Measurements from ENCODE around the gene CADPS. TPM values are rescaled to one million over a fixed set of nuclear protein-coding genes. Genes with fewer than 3 reads are reported as not detected.

Gene CADPS
- total and polyA plus RNA-seq, 2 of the 4 experiments (the other 2 are of a cell fraction) = not detected

DNA sequence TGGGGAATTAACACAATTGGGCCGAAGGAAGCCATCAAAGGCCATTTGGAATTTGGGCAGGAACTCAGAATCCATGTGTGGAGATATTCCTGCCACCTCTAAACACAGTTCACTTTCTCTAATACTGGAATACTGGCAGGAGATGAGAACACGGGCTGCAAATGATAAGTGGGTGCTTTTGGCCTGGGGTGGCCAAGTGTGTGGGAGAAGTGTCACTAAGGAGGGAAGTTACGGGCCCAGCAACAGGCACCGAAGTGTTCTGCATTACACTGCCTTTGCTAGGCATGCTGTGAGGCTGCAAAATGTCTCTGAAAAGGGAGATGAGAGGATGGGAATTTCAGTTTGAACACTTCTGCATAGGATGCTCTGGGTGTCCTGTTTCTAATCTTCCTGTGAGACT is 412.4 kb downstream of the CADPS start:
- dilution Hi-C loops (cut with HindIII; ENCODE audit: low sequenced_read_pairs, unreplicated experiment) (no loop called here), intact Hi-C loops (cut with micrococcal nuclease) (no loop called here), in situ Hi-C loops (cut with MboI; ENCODE audit: low sequenced_read_pairs) (no loop called here)
- ATAC-seq (ENCODE audit: low read depth) (no peak), DNase-seq (no peak)
- Histone ChIP-seq H4K8ac (ENCODE audit: low read depth in 2 of 2, low read length in 2 of 2) (no peak overlapping the region), H3K27me3 (ENCODE audit: control insufficient read depth, insufficient read depth, low read length) (peaks cover 7% of the 10 kb centered on the region; the same call in 1 of the 2 replicates), H3K14ac (replicated peaks; ENCODE audit: low read depth, low read length) (no peak overlapping the region), H3K9ac (ENCODE audit: low read depth, low read length) (no peak overlapping the region), H4K91ac (ENCODE audit: insufficient read depth, low read depth, low read length) (no peak overlapping the region), H3K23ac (ENCODE audit: low read depth, low read length) (no peak overlapping the region), H2AK9ac (replicated peaks; ENCODE audit: low read depth, low read length, poor library complexity) (no peak overlapping the region), H2AFZ (replicated peaks; ENCODE audit: low read length, poor library complexity) (no peak overlapping the region), H3K27ac (ENCODE audit: insufficient read depth, low read length) (no peak overlapping the region), H3K4ac (ENCODE audit: low read depth, low read length) (no peak overlapping the region), H4K5ac (ENCODE audit: low read depth, low read length) (no peak overlapping the region), H3K79me1 (ENCODE audit: low read depth in 1 of 2, low read length in 2 of 2) (no peaks in the 10 kb centered on the region), H4K20me1 (ENCODE audit: insufficient read depth, low read length) (no peaks in the 10 kb centered on the region), H3K4me2 (ENCODE audit: low read depth, low read length) (no peak overlapping the region), H3K9me3 (ENCODE audit: control insufficient read depth, insufficient read depth, low read length) (no peaks in the 10 kb centered on the region), H2BK15ac (ENCODE audit: low read depth, low read length) (no peak overlapping the region), H2BK20ac (ENCODE audit: low read depth, low read length) (no peak overlapping the region), H3K4me3 (ENCODE audit: insufficient read depth, low read depth, low read length) (no peak overlapping the region), H3K56ac (ENCODE audit: extremely low read depth, insufficient read depth, low read length) (no peak overlapping the region), H3K9me1 (ENCODE audit: insufficient read depth, low read length) (no peaks in the 10 kb centered on the region), H3K4me1 (ENCODE audit: control insufficient read depth, insufficient read depth, low read length) (no peaks in the 10 kb centered on the region), H3K18ac (ENCODE audit: low read depth, low read length) (no peak overlapping the region), H3K36me3 (ENCODE audit: control insufficient read depth, insufficient read depth, low read length) (no peaks in the 10 kb centered on the region), H2AK5ac (ENCODE audit: low read depth, low read length) (no peak overlapping the region), H2BK5ac (ENCODE audit: low read depth, low read length, poor library complexity, severe bottlenecking) (no peak overlapping the region), H2BK120ac (ENCODE audit: low read depth, low read length) (no peak overlapping the region)
- ChIA-PET POLR2A (ENCODE audit: unreplicated experiment) (no interaction called here), CTCF (no interaction called here)
- WGBS, 2 experiments (ENCODE audit: extremely low coverage in 2 of 2, insufficient read length in 1 of 2) = 83% methylated on average over 1 of the region's 4 CpGs; no CpG with 5 or more reads in 1 of the 2 experiments
- no TSS peak for BruUV-seq (replicated peaks)
- TF ChIP-seq ELK1 (IDR thresholded peaks at IDR 0.05; ENCODE audit: borderline replicate concordance, low read depth, low read length) = no peak
